KBM-7 (cell line): ENCODE data around the gene ART3.
"Not testable (repeated sequence)": the region's sequence is repeated elsewhere in the genome, so short reads cannot be mapped to it uniquely, and the experiment has no call there.

Experiments
- DNase-seq: peaks from one replicate; pipeline ENCODE4 v3.0.0-alpha.2; 2015
- in situ Hi-C: fragments of 300-500 bp; cut with MboI; formaldehyde crosslinking; loops from 2 replicates; pipeline ENCODE4 v1.14.3; 2020; ENCODE audit warnings: low sequenced_read_pairs, low pct_unique_long_range_greater_than_20kb, mixed read lengths

Gene ART3, protein sequence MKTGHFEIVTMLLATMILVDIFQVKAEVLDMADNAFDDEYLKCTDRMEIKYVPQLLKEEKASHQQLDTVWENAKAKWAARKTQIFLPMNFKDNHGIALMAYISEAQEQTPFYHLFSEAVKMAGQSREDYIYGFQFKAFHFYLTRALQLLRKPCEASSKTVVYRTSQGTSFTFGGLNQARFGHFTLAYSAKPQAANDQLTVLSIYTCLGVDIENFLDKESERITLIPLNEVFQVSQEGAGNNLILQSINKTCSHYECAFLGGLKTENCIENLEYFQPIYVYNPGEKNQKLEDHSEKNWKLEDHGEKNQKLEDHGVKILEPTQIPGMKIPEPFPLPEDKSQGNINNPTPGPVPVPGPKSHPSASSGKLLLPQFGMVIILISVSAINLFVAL

GRCh38 chr4:76074468-76074867 lies at the start of gene ART3:
TSS of gene ART3 (plus strand) at chr4:76074709. CDS start at chr4:76075890, 1,181 bp downstream.
- in situ Hi-C loops, result no loop called here
- DNase-seq, result no peak

DNA sequence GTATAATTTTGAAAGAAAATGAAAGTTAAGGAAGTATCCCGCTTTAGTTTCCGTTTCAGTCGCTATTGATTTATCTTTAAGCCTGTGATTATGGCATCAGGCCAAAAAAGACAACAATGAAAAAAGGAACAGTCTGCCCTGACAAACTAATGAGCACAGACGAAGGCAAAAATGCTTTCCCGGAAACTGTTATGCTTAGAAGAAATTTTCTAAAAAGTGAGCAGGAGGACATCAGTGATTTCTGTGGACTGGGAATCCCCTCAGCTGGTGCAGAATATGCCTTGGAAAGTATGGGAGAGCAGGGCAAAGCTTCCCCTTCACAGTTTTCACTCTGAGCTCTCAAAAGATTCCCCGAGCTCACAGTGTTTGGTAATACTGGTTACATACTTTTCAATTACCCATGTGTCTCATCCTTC lies 46.2 kb upstream of the ART3 start:
- in situ Hi-C loops, result no loop called here
- peak; percentile 62 for DNase-seq

DNA sequence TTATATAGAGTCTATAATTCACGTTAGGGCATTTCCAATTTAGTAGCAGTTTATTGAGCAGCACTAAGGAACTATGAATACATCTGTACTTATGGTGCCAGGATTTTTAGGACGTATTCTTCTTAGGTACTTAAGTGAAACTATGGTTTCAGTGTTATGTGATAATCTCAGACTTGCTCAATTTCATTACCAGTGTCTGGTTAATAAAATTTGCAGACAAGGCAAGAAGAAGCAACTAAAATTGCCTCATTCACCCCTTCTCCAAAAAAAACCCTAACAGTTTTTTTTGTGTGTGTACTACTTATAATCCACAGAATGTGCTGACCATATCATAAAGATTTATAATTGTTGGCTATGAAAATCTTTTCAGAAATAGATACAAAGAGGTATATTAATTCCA lies 45.2 kb upstream of the ART3 start:
- in situ Hi-C loops, result no loop called here
- DNase-seq, result no peak

- no peak for DNase-seq
- in situ Hi-C loops, result no loop called here
Measured at GRCh38 chr4:76035141-76035540, 39.4 kb upstream of the ART3 start.

GRCh38 chr4:76035799-76036380 lies 38.6 kb upstream of the ART3 start, which contains the start of gene CXCL11:
TSS of gene CXCL11 (minus strand) at chr4:76036070. CDS start at chr4:76035987, 83 bp downstream.
- no peak for DNase-seq
- in situ Hi-C loops, result no loop called here

DNA sequence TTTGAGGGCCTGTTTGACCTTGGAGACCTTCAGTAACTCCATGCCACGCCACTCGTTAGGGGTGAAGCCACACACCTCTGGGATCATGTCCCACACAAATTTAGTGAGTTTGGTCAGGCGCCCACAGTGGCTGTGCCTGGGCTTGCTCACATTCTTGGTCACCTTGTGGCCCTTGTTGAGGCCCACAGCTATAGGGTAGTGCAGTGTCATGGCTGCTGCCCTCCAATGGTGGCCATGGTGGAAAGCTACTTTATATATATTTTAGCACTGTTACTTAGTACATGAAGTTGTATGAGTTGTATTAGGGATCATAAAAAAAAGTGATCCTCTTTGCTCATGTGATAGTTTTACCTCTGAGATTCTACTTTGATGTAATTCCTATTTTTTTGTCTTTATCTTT lies 37.7 kb upstream of the ART3 start:
- in situ Hi-C loops, result no loop called here
- DNase-seq, result no peak

GRCh38 chr4:76042241-76042998 lies 32.1 kb upstream of the ART3 start:
- in situ Hi-C loops, DNase-seq: not testable (repeated sequence)

DNA sequence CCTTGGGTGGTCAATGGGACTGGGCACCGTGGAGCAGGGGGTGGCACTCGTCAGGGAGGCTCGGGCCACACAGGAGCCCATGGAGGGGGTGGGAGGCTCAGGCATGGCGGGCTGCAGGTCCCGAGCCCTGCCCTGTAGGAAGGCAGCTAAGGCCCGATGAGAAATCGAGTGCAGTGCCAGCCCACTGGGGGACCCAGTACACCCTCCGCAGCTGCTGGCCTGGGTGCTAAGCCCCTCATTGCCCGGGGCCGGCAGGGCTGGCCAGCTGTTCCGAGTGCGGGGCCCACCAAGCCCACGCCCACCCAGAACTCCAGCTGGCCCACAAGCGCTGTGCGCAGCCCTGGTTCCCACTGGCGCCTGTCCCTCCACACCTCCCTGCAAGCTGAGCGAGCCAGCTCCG lies 31.2 kb upstream of the ART3 start:
- in situ Hi-C loops, DNase-seq: not testable (repeated sequence)

- in situ Hi-C loops, result not testable (repeated sequence)
Measured at GRCh38 chr4:76044686-76045085, 29.8 kb upstream of the ART3 start.

DNA sequence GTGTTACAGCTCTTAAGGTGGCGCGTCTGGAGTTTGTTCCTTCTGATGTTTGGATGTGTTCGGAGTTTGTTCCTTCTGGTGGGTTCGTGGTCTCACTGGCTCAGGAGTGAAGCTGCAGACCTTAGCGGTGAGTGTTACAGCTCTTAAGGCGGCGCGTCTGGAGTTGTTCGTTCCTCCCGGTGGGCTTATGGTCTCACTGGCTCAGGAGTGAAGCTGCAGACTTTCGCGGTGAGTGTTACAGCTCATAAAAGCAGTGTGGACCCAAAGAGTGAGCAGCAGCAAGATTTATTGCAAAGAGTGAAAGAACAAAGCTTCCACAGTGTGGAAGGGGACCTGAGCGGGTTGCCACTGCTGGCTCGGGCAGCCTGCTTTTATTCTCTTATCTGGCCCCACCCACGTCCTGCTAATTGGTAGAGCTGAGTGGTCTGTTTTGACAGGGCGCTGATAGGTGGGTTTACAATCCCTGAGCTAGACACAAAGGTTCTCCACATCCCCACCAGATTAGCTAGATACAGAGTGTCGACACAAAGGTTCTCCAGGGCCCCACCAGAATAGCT lies 24.6 kb upstream of the ART3 start:
- in situ Hi-C loops, DNase-seq: not testable (repeated sequence)

More at GRCh38 chr4:76044686-76045085, 29.8 kb upstream of the ART3 start:
- not testable (repeated sequence) for DNase-seq

- DNase-seq, in situ Hi-C loops: not testable (repeated sequence)
Measured at GRCh38 chr4:76050560-76051050, 23.9 kb upstream of the ART3 start.

DNA sequence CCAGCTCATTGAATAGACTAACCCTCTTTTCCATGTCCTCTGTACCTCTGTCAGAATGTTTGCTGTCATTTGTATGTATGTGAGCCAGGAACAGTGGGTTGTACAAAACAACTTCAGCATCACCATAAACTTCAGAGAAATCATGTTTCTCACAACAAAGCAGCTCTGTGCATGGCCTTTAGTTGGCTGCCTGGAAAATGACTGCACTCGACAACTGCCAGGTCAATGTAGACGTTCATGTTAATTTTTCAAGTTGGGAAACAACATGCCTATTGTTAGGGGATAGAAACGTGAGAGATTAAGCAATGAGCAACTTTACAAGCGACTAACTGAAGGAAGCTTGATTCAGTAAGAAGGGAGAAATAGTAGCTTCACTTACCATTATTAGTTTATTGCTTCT lies 20.8 kb upstream of the ART3 start:
- in situ Hi-C loops, result no loop called here
- no peak for DNase-seq

DNA sequence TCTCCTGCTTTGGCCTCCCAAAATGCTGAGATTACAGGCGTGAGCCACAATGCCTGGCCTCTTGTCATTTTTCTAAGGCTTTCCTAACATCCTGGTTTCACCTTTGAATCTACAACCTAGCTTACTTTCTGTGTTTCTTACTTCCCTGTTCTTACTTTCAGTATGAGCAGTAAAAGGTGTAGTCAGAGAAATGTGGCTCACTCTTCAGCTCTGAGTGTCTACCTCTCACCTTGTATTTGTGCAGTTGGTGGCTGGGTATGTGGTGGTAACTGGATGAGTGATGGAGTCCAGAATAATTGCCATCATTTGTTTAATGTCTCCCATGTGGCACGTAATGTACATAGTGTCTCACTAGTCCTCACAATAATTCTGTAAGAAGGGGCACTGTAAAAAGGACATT lies 19.5 kb upstream of the ART3 start:
- in situ Hi-C loops, result no loop called here
- DNase-seq, result no peak

DNA sequence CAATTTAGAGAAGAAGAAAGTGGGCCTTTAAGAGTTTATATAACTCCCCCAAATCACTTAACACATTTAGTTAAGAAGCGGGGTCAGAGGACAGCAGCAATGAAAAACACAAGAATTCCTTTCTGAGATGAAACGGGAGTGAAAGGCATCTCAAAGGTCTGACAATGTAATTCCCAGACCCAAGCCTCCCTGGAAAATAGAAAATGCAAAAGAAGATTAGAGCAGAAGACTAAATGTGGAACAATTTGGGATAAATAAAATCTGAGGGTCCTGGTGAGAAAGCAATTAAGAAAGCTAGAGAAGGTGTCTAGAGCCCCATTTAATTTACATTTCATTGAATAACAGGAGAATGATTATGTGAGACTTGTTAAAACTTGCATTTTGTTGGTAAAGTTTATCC lies 19.1 kb upstream of the ART3 start:
- DNase-seq, result no peak
- in situ Hi-C loops, result no loop called here

DNA sequence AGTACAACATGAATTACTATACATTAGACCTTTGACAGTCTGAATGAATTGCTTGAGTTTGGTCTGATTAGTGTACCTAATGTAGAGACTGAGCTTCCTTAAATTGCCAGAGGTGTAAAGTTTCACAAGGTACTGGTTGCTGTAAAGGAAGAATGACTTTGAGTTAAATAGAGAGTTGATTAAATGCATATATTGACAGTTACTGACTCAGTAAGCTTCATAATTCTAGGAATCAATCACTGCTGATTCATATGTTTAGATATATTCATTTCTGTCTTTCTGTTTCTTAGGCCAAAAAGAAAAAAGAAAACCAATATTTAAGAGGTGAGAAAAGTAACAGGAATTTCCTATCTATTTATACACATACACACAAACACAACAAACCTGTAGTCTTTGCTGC lies 16.2 kb upstream of the ART3 start:
- no peak for DNase-seq
- in situ Hi-C loops, result no loop called here

- in situ Hi-C loops, result no loop called here
- DNase-seq, result no peak
Measured at GRCh38 chr4:76058888-76059426, 15.6 kb upstream of the ART3 start.

GRCh38 chr4:76059750-76060149 lies 14.8 kb upstream of the ART3 start:
- no peak for DNase-seq
- in situ Hi-C loops, result loop anchor here (10.0 kb wide), 1 partner anchor 65 kb away; the partner anchor contains the start of gene SDAD1

- in situ Hi-C loops, result loop anchor here (10.0 kb wide), 1 partner anchor 66 kb away; the partner anchor contains the start of gene SDAD1
Measured at GRCh38 chr4:76060506-76060905, 14.0 kb upstream of the ART3 start.

DNA sequence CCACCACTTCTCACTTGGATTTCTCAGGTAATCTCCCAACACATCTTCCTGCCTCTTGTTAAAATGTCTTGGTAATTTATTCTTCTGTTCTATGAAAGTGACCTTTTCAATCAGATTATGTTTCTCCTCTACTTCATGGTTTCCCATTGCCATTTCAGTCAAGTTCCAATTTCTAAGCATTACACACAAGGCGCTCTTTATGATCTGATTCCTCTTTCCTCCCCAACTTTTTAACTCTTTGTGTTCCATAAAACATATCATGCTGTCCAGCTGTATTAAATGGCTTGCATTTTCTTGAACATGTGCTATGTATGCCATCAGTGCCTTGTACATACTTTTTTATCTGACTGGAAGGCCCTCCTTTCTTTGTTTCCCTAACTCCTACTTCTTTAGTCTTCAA lies 13.1 kb upstream of the ART3 start:
- in situ Hi-C loops, result loop anchor here (10.0 kb wide), 1 partner anchor 67 kb away; the partner anchor contains the start of gene SDAD1
- DNase-seq, result no peak

More at GRCh38 chr4:76060506-76060905, 14.0 kb upstream of the ART3 start:
- DNase-seq, result no peak
